Measurements from ENCODE around the gene H1-8.

The H1-8 gene

DNA sequence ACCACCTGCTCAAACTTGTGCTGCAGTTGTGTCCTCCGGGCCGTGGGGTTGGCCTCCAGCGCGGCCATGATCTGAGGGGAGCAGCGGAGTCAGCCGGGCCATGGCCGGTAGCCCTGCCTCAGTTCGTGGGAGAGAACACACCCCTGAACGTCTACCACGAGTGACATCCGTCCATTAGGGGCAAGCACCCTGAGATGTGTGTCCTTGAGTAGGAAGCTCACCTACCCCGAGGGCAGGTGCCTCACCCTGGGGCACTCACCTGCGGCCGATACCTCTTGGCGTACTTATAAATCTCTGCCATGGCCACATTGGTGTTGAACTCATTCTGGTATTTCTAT is 13.4 kb downstream of the H1-8 start:
- no peak for DNase-seq (ENCODE audit: low read depth)

DNA sequence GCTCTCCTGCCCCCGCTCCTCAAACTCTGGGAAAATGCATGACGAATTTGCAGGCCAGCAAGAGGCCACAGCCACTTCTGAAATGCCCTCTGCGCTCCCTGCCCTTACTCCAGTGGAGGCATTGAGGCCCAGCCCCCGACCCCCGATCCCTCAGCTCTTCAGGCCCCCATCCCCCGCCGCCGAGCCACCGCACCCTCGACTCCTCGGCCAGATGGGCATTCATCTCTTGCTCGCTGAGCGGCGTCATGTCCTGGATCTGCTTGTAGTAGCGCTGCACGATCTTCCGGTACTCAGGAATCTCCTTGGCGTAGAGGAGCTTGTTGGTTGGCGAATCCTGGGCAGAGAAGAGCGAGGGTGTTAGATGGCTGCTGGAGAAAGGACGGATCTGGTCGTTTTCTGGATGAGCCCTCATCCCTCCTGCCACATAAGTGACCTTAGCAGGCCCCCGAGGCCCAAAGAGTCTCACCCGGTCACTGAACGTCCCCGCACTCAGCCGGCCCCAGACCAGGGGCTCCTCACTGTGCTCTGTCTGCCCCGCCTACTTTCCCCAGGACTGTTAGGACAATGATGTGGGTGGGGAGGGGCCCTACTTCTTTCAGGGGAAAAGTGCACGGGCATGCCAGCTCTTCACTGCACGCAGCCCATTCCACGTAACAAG is 14.0 kb downstream of the H1-8 start:
- no peak for DNase-seq (ENCODE audit: low read depth)

DNA sequence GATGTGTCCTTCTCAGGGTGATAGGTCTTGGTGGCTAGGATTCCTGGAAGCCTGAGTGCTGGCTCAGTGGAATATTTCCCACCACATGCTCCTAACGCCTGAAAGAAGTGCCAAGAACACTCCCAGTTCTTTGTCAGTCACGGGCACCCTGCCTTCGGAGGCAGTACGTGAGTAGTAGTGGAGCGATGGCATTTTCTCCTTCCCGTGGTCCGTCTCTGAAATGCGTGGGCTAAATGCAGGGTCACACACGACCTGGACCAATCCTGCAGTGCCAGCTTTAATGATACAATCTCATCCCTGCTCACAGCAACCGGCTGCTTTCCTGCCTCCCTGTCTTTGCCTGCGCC is 14.5 kb downstream of the H1-8 start:
- DNase-seq (ENCODE audit: low read depth): no peak

DNA sequence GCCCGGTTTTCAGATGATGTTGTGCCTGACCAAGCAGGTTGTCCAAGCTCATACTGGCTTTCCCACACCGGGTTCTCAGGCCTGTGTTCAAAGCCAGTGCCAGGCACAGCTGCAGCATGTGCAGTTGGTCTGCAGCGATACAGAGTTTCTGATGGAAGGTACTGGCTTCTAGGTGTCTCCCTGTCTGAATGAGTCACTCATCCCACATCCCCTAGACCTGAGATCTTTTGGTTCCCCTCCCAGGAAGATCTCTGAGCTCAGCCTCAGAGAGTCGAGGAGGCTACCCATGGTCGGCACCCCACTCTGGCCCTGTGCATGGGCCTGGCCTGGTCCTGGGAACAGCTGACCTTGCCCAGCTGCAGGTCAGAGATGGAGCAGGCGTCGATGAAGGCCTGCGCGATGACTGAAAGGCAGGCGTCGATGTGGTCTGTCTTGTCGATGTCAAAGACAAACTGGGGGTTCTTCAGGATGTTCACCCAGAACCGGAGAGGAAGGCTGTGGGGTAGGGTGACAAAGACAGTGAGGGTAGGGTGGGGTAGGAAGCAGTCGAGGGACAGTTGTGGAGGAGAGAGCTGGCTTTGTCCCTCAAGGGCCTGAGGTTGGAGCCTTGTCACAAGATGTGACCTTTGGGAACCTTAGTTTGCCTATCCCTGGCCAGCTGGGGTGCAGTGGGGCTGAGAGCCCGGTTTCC is 15.3 kb downstream of the H1-8 start:
- no peak for DNase-seq (ENCODE audit: low read depth)

DNA sequence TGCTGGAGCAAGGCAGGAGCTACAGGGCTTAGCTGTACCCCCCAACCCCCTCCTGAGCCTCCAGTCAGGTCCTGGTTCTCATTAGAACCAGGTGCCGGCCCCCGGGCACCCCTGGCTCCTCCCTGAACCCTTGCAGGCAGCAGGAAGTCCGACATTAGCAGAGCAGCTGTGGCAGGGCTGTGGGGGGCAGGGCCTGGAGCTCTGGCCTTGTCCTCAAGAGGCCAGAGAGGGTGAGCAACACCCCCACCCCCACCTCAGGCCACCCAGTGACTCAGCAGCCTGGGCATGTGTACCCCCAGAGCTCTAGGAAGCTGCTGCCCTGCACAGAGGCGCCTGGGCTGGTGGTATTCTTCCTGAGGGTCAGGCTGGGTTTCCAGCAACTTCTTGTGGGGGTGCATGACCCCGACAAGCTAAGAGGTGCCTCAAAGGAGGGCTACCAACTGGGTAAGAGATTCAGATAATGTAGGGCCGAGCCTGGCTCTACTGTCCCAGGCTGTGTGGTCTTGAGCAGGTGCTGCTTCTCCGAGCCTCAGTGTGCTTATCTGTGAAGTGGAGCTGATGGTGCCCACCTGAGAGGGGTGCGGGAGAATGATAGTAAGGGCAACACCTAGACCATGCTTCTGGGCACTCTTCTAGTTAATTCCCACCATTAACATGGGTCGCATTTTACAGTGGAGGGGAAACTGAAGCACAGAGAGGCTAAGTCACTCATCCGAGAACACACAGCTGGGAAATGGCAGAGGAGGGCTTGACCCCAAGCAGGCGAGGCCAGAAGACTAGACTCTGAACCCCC is 16.0 kb downstream of the H1-8 start:
- DNase-seq (ENCODE audit: low read depth): no peak

DNA sequence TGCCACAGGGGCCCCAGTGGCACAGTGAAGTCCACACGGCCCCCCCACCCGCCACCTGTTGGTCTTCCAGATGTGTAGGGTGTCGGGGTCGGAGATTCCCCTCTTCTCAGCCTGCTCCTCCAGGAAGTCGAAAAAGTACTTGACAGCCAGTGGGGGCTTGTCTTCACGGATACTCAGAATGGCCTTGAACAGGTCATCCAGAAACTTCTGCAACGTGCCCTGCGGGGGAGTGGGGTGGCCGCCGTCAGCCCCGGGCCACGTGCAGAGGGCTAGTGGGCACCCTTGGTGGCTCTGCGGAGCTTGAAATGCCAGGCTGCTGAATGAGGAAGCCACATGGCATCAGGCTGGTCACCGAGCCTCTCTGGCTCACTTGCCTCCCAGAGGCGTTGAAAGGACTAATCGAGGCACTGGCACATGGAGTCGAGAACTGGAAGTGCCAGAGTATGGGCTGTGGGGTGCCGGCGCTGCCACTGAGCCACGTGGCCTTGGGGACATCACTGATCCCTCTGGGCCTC is 16.6 kb downstream of the H1-8 start:
- no peak for DNase-seq (ENCODE audit: low read depth)

DNA sequence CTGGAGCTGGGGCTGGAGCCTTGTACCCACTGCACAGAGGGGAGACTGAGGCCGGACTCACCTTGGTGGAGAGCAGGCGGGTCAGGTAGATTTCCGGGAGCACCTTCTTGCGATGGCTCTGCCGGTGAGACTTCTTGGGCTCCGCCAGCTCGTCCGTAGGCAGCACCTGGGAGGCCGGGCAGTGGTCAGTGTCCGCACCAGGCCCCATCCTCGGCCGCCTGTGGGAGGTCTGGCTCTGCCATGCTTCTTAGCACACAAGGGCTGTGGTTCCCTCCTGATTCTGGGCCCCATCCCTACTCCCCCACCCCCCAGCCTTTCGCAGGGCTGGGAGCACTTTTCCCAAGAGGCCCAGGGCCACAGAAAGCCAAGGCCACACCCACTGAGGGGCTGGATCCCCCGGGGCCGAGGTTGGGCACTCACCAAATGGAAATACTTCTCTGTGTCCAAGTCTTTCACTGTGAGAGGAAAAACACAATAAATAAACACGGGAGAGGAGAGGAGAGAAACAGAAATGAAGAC is 17.4 kb downstream of the H1-8 start:
- DNase-seq (ENCODE audit: low read depth): no peak

DNA sequence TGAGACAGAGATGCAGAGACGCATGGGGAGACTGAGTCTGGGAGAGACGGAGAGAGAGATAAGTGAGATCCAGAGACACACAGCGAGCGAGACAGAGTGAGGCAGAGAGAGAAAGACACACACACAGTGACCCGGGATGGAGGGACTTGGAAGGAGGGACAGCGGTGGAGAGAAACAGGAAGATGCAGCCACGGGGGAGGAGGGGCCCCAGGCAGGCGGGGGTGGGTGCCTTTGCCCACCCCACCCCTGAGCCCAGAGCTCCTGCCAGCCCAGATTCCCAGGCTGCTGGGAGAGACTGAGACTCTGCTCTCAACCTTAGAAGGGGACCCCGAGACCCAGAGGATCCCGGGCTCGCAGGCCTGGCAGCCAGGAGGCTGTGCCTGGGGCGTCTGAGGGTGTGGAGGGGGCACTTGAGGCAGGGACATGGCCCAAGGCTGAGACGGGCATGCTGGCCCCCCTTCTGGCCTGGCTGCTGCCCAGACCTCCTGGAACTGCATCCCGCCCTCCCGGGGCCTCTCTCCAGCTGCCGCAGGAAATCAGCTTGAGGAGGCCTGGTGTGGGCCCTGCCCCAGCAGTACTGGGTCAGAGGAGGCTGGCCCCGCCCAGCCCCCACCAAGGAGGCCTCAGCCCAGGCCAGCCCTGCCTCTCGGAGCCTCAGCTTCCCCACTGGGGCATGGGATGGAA is 18.1 kb downstream of the H1-8 start:
- no peak for DNase-seq (ENCODE audit: low read depth)

DNA sequence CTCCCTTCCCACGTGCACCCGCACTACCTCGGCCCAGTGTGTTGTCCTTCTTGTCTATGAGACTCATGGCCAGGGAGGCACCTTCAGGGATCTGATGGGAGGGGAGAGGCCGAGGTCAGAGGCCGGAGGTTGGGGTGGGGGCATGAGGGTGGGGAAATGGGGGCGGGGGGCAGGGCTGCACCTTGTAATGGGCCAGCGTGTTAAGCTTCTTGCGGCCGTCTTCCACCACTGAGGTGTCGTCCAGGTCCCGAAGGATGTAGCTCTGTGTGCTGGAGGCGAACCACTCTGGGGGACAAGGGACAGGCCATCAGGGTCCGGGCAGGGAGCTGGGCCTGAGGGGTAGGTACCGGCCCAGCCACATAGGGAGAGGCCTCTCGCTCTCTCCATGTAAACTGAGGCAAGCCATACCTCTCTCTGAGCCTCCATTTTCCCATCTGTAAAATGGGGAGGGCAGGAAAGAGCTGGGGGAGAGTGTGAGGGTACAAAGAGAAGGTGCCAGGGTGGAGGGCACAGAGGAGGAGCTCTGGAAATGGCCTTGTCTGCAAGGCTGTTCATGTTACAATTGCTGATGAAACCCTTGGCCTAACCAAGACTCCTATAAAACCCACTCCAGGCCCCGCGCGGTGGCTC is 18.8 kb downstream of the H1-8 start:
- no peak for DNase-seq (ENCODE audit: low read depth)

DNA sequence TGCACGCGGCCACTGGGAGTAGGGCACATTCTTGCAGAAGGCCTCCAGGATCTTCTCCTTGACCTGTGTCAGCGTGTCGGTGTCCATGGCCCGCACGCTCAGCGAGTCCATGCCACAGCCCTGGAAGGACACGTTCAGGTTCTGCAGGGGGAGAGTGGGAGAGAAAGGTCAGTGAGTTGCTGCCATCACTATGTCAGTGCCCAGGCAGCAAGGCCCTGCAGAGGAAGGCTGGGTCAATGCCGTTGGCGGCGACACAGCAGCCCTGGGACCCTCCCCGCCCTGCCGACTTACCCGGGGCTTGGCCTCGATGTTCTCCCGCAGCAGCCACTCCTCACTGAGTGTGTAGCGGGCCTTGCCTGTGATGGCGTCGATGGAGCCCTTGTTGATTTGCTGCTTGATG is 19.8 kb downstream of the H1-8 start:
- no peak for DNase-seq (ENCODE audit: low read depth)

DNA sequence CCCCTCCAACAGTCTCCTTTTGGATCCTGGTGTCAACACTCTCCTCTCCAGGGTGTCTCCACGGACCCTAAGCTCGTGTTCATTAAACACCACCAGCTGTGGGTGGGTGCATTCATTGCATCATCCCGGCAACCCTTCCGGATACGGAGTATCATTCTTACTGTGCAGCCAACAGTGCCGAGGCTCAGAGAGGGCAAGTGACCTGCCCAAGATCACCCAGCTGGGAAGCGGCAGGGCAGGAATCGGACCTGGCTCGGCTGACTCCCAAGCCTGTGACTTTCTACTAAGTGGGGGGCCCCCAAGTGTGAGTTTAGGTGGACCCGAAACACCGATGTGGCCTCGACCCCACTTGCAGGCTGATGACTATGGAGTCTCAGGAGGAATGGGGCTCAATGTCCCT is 20.4 kb downstream of the H1-8 start:
- DNase-seq (ENCODE audit: low read depth): no peak

DNA sequence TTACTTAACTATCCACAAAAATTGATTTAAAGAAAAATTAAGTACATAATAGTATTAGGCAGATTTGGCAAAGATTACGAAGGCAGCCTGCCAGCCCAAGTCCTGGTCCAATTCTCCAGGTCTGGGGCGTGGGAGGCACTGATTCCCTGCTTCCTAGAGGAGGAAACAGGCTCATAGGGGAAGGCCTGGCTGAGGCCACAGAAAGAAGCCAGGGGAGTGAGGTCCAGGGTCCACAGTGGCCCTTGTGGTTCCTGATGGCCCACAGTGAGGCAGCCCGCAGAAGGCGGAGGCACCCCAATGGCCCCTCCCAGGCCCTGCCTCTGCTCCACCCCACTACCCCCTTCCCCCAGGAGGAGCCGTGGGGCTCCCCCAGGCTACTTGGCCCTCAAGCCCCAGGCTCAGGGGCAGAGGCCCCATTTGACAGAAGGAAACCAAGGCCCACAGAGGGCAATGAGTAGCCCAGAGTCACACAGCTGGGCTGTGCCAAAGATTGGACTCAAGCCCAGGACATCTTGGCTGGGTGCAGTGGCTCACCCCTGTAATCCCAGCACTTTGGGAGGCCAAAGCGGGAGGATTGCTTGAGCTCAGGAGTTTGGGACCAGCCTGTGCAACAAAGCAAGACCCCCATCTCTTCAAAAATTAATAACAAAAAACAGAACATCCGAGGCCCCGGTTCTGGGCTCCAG is 21.0 kb downstream of the H1-8 start:
- no peak for DNase-seq (ENCODE audit: low read depth)

DNA sequence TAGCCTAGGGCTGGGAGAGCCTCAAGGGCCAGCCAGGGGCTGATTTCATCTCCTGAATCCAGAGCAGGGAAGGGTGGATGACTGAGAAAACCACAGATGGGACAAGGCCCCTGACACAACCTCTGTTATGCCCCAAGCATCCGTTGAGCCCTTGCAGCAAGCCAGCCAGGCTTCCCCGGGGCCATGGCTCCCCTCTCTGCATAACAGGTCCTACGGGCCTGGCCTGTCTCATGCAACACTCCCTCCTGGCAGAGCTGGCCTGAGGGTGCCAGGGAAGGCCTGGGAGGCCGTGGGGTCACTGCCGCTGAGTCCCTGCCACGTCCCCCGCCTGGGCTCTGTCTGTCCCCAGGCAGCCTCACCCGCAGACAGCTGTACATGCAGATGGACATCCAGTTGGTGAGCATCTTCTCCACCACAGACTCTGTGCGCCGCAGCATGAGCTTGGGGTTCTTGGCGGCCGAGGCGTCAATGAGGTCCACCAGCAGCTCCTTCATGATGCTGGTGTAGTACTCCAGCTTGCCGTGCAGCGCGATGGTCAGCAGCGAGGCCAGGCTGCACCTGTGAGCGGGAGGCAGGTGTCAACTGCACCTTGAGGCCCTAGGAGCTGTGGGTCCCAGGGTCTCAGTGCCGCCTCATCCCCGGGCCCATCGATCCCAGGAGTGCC is 22.1 kb downstream of the H1-8 start:
- DNase-seq (ENCODE audit: low read depth): no peak

DNA sequence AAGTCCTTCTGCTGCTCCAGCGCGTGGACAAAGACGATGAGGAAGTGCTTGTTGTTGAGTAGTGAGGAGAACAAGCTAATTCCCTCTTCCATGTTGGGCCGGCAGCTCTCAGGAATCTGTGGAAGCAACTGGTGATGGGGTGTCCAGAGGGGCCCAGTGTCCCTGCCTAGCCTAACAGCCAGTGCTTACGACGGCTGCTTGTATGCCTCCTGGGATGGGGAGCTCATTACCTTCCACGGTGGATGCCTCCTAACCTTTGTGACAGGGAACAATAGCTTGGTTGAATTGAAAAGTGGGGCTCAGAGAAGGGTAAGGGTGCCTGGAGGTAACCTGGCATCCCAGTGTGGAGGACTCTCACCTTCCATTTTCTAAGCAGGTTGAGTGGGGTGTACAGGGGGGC is 22.9 kb downstream of the H1-8 start:
- DNase-seq (ENCODE audit: low read depth): no peak

DNA sequence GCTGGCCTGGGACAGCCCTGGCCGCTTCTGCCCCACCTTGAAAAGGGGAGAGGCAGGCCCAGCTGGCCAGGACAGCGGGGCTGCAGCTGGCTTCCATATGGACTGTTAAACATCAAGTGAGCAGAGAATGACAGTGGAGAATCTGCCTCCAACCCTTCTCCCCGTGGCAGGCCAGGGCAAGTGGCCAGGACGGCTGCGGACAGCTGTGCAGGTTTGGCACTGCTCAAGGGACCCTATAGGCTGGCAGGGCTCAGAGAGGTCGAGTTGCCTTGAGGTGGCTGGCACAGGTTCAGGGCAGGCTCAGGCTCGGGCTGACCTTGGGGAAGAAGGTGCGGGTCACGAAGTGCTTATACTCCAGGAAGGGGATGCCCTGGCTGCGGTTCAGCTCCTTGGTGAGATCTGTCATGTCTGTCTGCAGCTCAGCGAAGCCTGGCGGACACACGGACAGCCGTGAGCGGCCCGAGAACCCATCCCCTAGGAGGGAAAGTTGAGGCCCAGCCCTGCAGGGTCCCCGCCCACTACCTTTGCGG is 24.3 kb downstream of the H1-8 start:
- DNase-seq (ENCODE audit: low read depth): no peak

DNA sequence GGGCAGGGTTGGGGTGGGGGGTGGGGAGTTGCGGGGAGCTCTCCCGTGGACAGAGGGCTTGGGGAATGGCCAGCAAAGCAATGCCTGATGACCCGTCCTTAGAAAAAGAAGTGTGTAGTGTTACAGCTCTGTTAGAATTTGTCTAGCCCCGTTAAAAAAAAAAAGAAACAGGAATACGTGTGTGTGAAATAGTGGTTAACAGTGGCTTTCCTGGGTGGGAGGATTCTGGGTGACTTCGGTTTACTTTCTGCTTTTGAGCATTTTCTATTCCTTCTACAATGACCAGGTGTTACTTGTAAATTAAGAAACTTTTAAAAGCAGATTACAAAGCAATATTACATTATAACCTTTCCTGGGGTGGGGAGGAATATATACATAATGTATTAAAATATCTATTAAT is 25.0 kb downstream of the H1-8 start:
- DNase-seq (ENCODE audit: low read depth): no peak

DNA sequence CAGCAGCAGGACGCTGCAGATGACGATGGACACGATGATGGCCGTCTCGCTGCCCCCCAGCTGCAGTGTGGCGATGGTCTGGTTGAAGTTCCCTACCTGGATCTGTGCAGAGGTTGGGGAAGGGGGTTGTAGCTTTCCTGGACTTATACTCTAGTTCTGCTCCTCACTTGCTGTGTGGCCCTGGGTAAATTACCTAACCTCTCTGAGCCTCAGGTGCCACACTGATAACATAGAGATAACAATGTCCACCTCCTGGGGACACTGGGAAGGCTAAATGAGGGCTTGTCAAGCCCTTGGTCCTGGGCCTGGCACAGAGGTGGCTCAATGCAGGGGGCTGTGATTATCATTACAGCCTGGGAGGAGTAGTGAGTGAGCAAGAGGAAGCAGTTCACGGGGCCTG is 26.9 kb downstream of the H1-8 start:
- DNase-seq (ENCODE audit: low read depth): no peak

DNA sequence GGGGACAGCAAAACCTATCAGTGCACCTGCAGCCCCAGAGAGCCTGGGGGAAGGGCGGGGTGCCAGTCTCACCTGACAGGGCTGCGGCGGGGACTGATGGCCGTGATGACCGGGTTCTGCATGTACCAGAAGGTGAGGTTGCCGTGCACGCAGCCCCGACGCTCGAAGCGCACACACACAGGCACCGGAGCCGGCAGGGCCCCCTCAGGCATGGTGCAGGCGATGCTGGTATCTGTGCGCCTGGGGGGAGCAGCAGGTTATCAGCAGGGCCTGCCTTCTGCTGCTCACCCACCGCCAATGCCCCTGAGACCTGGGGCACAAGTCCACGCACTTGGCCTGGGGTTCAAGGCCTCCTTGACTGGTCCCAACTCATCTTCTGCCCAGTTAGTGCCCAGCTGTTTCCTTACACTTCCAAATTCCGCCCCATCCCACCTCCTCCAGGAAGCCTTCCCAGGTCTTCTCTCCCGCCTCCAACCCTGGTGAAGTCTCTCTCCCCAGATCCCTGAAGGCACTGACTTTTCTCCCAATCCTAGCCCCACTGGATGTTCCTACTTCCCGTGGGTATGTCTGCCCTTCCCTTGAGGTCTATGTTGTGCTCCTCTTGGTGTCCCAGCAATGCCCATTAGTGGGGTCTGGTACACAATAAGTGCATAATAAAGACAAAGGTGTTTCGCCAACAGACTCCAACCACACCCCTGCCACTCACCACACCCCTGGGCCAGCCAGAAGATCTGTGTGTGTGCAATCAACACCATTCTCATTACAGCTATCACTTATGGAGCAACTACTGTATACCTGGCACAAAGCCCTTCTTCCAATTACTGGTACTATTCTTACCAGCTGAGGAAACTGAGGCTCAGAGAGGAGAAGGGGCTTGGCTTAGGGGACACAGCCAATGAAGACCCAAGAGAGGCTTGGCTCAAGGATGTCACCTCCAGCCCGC is 28.9 kb downstream of the H1-8 start:
- no peak for DNase-seq (ENCODE audit: low read depth)

DNA sequence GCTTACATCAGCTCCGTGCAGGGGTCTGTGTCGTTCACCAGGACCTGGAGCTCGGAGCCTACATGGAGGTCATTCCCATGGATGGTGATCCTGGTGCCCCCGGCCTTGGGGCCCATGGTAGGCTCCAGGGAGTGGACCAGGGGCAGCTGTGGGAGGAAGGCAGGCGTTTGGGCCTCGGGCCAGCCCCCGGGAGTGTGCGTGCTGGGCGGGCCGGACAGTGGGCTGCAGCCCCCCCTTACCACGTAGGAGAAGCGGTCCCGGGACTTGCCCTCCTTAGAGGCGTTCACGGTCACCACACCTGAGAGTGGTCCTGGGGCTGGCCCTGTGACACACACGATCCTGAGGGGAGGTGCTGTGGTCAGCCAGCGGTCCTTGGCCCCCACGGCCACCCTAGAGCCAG is 29.6 kb downstream of the H1-8 start:
- DNase-seq (ENCODE audit: low read depth): no peak

DNA sequence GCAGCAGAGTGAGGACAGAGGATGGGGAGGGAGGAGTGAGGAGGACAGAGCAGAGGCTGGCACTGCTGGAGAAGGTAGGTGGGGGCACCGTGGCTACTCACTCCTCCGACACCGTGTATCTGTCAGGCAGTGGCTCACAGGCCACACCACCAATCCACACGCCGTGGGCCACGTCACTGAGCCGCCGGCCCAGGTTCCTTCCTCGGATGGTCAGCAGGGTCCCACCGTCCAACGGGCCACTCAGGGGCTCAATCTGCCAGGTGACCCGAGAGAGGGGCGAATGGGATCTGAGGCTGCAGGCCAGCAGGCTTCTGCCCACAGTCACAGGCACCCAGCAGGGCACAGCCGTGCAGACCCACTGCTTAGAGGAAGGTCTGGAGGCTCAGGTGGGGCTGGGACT is 30.5 kb downstream of the H1-8 start:
- no peak for DNase-seq (ENCODE audit: low read depth)

Data from activated T-cell treated with anti-CD3 and anti-CD28 coated beads for 24 hours (primary cell).